ENCODE measurements around the gene LRRC9. TPM values are rescaled to one million over a fixed set of nuclear protein-coding genes. Genes with fewer than 3 reads are reported as not detected.

Gene LRRC9
- total and polyA plus RNA-seq, 2 experiments from 2014 or later: 2.2 to 3.1 TPM

DNA sequence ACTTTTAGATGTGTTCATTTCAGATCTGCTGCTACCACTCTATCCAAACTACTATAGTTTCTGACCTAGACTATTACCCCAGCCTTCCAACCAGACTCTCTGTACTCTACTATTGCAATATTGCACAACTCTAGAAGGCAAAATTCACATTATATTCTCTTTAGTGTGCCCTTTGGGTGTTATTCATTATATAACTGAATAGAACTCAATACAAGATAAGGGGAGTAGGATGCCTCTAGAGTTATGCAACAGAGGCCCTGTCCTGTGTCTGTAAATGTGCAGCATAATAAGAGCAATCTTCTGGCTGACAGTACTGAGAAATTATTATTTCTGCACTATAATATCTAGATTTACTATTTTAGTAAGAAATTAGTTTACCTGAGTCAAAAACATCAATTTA is 63.1 kb downstream of the LRRC9 start:
- Histone ChIP-seq H3K36me3 (ENCODE audit: insufficient read depth) (no peaks in the 10 kb centered on the region), H3F3A (replicated peaks; ENCODE audit: low read depth) (no peaks in the 10 kb centered on the region), H3K27ac (ENCODE audit: low read depth) (no peak overlapping the region), H3K79me2 (replicated peaks; ENCODE audit: insufficient read depth) (no peaks in the 10 kb centered on the region), H3K4me3 (no peak overlapping the region), H4K20me1 (replicated peaks; ENCODE audit: insufficient read depth) (no peaks in the 10 kb centered on the region), H2AFZ (no peak overlapping the region), H3K27me3 (ENCODE audit: insufficient read depth) (no peaks in the 10 kb centered on the region), H3K9me2 (ENCODE audit: insufficient read depth) (no peaks in the 10 kb centered on the region), H3K4me1 (ENCODE audit: insufficient read depth) (no peaks in the 10 kb centered on the region), H3K4me2 (no peak overlapping the region)
- TF ChIP-seq, protein P1, sequence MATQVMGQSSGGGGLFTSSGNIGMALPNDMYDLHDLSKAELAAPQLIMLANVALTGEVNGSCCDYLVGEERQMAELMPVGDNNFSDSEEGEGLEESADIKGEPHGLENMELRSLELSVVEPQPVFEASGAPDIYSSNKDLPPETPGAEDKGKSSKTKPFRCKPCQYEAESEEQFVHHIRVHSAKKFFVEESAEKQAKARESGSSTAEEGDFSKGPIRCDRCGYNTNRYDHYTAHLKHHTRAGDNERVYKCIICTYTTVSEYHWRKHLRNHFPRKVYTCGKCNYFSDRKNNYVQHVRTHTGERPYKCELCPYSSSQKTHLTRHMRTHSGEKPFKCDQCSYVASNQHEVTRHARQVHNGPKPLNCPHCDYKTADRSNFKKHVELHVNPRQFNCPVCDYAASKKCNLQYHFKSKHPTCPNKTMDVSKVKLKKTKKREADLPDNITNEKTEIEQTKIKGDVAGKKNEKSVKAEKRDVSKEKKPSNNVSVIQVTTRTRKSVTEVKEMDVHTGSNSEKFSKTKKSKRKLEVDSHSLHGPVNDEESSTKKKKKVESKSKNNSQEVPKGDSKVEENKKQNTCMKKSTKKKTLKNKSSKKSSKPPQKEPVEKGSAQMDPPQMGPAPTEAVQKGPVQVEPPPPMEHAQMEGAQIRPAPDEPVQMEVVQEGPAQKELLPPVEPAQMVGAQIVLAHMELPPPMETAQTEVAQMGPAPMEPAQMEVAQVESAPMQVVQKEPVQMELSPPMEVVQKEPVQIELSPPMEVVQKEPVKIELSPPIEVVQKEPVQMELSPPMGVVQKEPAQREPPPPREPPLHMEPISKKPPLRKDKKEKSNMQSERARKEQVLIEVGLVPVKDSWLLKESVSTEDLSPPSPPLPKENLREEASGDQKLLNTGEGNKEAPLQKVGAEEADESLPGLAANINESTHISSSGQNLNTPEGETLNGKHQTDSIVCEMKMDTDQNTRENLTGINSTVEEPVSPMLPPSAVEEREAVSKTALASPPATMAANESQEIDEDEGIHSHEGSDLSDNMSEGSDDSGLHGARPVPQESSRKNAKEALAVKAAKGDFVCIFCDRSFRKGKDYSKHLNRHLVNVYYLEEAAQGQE (IDR thresholded peaks at IDR 0.05; ENCODE audit: unreplicated experiment): no peak
- TF ChIP-seq ZNF331 (CRISPR knock-in tag; IDR thresholded peaks at IDR 0.05; ENCODE audit: low read depth) (no peak), JUNB (IDR thresholded peaks at IDR 0.05; ENCODE audit: unreplicated experiment) (no peak), POLR2AphosphoS5 (IDR thresholded peaks at IDR 0.05; ENCODE audit: low read depth) (no peak), EZH2 (IDR thresholded peaks at IDR 0.05; ENCODE audit: low read depth, unreplicated experiment) (no peak), EZH2phosphoT487 (IDR thresholded peaks at IDR 0.05; ENCODE audit: unreplicated experiment) (no peak), NANOG (IDR thresholded peaks at IDR 0.05; ENCODE audit: borderline replicate concordance) (no peak), STAT1 (IDR thresholded peaks at IDR 0.05; ENCODE audit: unreplicated experiment) (no peak), CREB1 (CRISPR knock-in tag; IDR thresholded peaks at IDR 0.05; ENCODE audit: low read depth) (no peak), ZNF114 (CRISPR knock-in tag; IDR thresholded peaks at IDR 0.05) (no peak)
- TF ChIP-seq, protein P2, sequence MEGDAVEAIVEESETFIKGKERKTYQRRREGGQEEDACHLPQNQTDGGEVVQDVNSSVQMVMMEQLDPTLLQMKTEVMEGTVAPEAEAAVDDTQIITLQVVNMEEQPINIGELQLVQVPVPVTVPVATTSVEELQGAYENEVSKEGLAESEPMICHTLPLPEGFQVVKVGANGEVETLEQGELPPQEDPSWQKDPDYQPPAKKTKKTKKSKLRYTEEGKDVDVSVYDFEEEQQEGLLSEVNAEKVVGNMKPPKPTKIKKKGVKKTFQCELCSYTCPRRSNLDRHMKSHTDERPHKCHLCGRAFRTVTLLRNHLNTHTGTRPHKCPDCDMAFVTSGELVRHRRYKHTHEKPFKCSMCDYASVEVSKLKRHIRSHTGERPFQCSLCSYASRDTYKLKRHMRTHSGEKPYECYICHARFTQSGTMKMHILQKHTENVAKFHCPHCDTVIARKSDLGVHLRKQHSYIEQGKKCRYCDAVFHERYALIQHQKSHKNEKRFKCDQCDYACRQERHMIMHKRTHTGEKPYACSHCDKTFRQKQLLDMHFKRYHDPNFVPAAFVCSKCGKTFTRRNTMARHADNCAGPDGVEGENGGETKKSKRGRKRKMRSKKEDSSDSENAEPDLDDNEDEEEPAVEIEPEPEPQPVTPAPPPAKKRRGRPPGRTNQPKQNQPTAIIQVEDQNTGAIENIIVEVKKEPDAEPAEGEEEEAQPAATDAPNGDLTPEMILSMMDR (conservative IDR thresholded peaks at IDR 0.05; ENCODE audit: low read depth in 2 of 2): no peak
- TF ChIP-seq, protein P3, sequence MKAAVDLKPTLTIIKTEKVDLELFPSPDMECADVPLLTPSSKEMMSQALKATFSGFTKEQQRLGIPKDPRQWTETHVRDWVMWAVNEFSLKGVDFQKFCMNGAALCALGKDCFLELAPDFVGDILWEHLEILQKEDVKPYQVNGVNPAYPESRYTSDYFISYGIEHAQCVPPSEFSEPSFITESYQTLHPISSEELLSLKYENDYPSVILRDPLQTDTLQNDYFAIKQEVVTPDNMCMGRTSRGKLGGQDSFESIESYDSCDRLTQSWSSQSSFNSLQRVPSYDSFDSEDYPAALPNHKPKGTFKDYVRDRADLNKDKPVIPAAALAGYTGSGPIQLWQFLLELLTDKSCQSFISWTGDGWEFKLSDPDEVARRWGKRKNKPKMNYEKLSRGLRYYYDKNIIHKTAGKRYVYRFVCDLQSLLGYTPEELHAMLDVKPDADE (IDR thresholded peaks at IDR 0.05): no peak
- TF ChIP-seq, protein P4, sequence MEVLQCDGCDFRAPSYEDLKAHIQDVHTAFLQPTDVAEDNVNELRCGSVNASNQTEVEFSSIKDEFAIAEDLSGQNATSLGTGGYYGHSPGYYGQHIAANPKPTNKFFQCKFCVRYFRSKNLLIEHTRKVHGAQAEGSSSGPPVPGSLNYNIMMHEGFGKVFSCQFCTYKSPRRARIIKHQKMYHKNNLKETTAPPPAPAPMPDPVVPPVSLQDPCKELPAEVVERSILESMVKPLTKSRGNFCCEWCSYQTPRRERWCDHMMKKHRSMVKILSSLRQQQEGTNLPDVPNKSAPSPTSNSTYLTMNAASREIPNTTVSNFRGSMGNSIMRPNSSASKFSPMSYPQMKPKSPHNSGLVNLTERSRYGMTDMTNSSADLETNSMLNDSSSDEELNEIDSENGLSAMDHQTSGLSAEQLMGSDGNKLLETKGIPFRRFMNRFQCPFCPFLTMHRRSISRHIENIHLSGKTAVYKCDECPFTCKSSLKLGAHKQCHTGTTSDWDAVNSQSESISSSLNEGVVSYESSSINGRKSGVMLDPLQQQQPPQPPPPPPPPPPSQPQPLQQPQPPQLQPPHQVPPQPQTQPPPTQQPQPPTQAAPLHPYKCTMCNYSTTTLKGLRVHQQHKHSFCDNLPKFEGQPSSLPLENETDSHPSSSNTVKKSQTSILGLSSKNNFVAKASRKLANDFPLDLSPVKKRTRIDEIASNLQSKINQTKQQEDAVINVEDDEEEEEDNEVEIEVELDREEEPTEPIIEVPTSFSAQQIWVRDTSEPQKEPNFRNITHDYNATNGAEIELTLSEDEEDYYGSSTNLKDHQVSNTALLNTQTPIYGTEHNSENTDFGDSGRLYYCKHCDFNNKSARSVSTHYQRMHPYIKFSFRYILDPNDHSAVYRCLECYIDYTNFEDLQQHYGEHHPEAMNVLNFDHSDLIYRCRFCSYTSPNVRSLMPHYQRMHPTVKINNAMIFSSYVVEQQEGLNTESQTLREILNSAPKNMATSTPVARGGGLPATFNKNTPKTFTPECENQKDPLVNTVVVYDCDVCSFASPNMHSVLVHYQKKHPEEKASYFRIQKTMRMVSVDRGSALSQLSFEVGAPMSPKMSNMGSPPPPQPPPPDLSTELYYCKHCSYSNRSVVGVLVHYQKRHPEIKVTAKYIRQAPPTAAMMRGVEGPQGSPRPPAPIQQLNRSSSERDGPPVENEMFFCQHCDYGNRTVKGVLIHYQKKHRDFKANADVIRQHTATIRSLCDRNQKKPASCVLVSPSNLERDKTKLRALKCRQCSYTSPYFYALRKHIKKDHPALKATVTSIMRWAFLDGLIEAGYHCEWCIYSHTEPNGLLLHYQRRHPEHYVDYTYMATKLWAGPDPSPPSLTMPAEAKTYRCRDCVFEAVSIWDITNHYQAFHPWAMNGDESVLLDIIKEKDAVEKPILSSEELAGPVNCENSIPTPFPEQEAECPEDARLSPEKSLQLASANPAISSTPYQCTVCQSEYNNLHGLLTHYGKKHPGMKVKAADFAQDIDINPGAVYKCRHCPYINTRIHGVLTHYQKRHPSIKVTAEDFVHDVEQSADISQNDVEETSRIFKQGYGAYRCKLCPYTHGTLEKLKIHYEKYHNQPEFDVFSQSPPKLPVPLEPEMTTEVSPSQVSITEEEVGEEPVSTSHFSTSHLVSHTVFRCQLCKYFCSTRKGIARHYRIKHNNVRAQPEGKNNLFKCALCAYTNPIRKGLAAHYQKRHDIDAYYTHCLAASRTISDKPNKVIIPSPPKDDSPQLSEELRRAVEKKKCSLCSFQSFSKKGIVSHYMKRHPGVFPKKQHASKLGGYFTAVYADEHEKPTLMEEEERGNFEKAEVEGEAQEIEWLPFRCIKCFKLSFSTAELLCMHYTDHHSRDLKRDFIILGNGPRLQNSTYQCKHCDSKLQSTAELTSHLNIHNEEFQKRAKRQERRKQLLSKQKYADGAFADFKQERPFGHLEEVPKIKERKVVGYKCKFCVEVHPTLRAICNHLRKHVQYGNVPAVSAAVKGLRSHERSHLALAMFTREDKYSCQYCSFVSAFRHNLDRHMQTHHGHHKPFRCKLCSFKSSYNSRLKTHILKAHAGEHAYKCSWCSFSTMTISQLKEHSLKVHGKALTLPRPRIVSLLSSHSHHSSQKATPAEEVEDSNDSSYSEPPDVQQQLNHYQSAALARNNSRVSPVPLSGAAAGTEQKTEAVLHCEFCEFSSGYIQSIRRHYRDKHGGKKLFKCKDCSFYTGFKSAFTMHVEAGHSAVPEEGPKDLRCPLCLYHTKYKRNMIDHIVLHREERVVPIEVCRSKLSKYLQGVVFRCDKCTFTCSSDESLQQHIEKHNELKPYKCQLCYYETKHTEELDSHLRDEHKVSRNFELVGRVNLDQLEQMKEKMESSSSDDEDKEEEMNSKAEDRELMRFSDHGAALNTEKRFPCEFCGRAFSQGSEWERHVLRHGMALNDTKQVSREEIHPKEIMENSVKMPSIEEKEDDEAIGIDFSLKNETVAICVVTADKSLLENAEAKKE (CRISPR knock-in tag; IDR thresholded peaks at IDR 0.05): no peak
- no peak for ATAC-seq
- no peaks in the 10 kb centered on the region for H3K36me3 Mint-ChIP-seq (ENCODE audit: low read depth)
- H3K9me3 Mint-ChIP-seq: no peaks in the 10 kb centered on the region
- H3K4me1 Mint-ChIP-seq: no peaks in the 10 kb centered on the region
- no peak overlapping the region for H3K4me3 Mint-ChIP-seq
- DNase-seq (ENCODE audit: low spot score): no peak
- H3K27ac Mint-ChIP-seq: no peak overlapping the region
- H3K27me3 Mint-ChIP-seq (ENCODE audit: insufficient read depth, low read depth, poor library complexity): no peaks in the 10 kb centered on the region
